ENCODE measurements around the gene ERGIC1.

- no peak for TF ChIP-seq EZH2 (IDR thresholded peaks at IDR 0.05; ENCODE audit: borderline replicate concordance, insufficient read depth, low read length, poor library complexity, severe bottlenecking)
- no peak for TF ChIP-seq CTCF (IDR thresholded peaks at IDR 0.05; ENCODE audit: poor library complexity, severe bottlenecking)
- no peak for TF ChIP-seq REST (IDR thresholded peaks at IDR 0.05; ENCODE audit: borderline replicate concordance)
These were observed 5.1 kb upstream of the ERGIC1 start for GRCh38 chr5:172828911-172829431.
